H1 (cell line): ENCODE measurements around the gene SEC22C.

ENCODE experiments used
- BRCA1 ChIP-seq: IDR thresholded peaks from 2 replicates; pipeline ENCODE4 v1.6.1; 2012; ENCODE audit warnings: low read depth, low read length, improper control_type of control experiment
- TF ChIP-seq, protein P1 (sequence below), 3 experiments: IDR thresholded peaks; 1 replicate in 2 of 3; 2 replicates in 1 of 3; pipeline versions ENCODE4 v1.5.1 to v1.6.1; 2011; ENCODE audit warnings: low read length in 3 of 3, mild to moderate bottlenecking in 3 of 3, inconsistent platforms in 2 of 3, low read depth in 1 of 3, moderate library complexity in 1 of 3; ENCODE audit not compliant: insufficient read depth in 1 of 3; ENCODE audit errors: control extremely low read depth in 1 of 3

DNA sequence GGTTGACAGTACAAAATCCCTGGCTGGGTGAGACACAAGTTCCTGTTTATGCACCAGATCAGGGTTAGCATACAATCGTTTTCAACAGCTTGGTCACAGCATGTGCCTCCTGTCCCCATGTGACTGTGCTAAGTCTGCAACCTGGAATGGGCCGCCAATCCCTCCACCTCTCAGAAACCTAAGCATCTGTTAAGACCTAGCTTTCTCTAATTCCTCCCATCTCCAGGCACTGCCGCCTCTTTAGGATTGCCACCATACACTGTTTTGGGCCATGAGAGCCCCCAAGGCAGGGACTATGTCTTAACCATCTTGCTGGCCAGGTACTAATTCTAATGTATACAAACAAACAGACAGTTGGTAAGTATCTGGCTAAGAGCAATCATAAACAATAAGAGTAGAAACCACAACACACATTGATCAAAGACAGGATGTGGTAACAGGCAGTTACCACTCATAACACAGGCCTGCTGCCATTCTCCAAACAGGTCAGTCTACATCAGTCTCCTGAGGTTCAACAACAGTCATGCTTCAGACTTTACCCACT, 25.6 kb downstream of the SEC22C start:
- TF ChIP-seq, protein P1, sequence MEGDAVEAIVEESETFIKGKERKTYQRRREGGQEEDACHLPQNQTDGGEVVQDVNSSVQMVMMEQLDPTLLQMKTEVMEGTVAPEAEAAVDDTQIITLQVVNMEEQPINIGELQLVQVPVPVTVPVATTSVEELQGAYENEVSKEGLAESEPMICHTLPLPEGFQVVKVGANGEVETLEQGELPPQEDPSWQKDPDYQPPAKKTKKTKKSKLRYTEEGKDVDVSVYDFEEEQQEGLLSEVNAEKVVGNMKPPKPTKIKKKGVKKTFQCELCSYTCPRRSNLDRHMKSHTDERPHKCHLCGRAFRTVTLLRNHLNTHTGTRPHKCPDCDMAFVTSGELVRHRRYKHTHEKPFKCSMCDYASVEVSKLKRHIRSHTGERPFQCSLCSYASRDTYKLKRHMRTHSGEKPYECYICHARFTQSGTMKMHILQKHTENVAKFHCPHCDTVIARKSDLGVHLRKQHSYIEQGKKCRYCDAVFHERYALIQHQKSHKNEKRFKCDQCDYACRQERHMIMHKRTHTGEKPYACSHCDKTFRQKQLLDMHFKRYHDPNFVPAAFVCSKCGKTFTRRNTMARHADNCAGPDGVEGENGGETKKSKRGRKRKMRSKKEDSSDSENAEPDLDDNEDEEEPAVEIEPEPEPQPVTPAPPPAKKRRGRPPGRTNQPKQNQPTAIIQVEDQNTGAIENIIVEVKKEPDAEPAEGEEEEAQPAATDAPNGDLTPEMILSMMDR (IDR thresholded peaks at IDR 0.05; ENCODE audit: control extremely low read depth in 1 of 3, insufficient read depth in 1 of 3, low read depth in 1 of 3, low read length in 3 of 3), result no peak
- TF ChIP-seq BRCA1, result no peak
